ENCODE measurements around the gene ATXN1.
"Not testable (repeated sequence)": the region's sequence is repeated elsewhere in the genome, so short reads cannot be mapped to it uniquely, and the experiment has no call there.

Gene ATXN1

GRCh38 chr6:16286151-16286522 is 475.1 kb downstream of the ATXN1 start:
- peak; percentile 52 for DNase-seq

- DNase-seq = no peak
Measured at GRCh38 chr6:16285467-16286150, 475.7 kb downstream of the ATXN1 start.

GRCh38 chr6:16284472-16284871 is 476.8 kb downstream of the ATXN1 start:
- no peak for DNase-seq

GRCh38 chr6:16282370-16282769 is 478.9 kb downstream of the ATXN1 start:
- DNase-seq = no peak

GRCh38 chr6:16279243-16279642 is 482.0 kb downstream of the ATXN1 start:
- no peak for DNase-seq

- no peak for DNase-seq
Measured at GRCh38 chr6:16278750-16279149, 482.5 kb downstream of the ATXN1 start.

- no peak for DNase-seq
Measured at GRCh38 chr6:16278048-16278724, 483.1 kb downstream of the ATXN1 start.

GRCh38 chr6:16277101-16277981 is 483.9 kb downstream of the ATXN1 start:
- DNase-seq = peak; percentile 93

- DNase-seq = no peak
Measured at GRCh38 chr6:16274885-16275589, 486.2 kb downstream of the ATXN1 start.

GRCh38 chr6:16274483-16274882 is 486.8 kb downstream of the ATXN1 start:
- peak; percentile 50 for DNase-seq

GRCh38 chr6:16273256-16273655 is 488.0 kb downstream of the ATXN1 start:
- peak; percentile 90 for DNase-seq

GRCh38 chr6:16272201-16272600 is 489.1 kb downstream of the ATXN1 start:
- DNase-seq = no peak

GRCh38 chr6:16271428-16271827 is 489.8 kb downstream of the ATXN1 start:
- DNase-seq = no peak

- DNase-seq = no peak
Measured at GRCh38 chr6:16270178-16270794, 491.0 kb downstream of the ATXN1 start.

- DNase-seq = not testable (repeated sequence)
Measured at GRCh38 chr6:16269442-16270070, 491.7 kb downstream of the ATXN1 start.

GRCh38 chr6:16267428-16268263 is 493.6 kb downstream of the ATXN1 start:
- DNase-seq = no peak

GRCh38 chr6:16265351-16266341 is 495.6 kb downstream of the ATXN1 start:
- DNase-seq = no peak

- DNase-seq = no peak
Measured at GRCh38 chr6:16264785-16265184, 496.5 kb downstream of the ATXN1 start.

GRCh38 chr6:16263464-16264099 is 497.7 kb downstream of the ATXN1 start:
- not testable (repeated sequence) for DNase-seq
